Transverse colon (tissue), 4 donors: ENCODE results near the gene TLCD1. TPM values are rescaled to one million over a fixed set of nuclear protein-coding genes. Genes with fewer than 3 reads are reported as not detected.

Experiments used
- DNase-seq: peaks from one replicate; pipeline ENCODE4 v3.0.0-alpha.2; 2019
- H3K27ac ChIP-seq, 4 donors: fragments of 200-600 bp; sonication (generic); 2 replicates each; pipeline ENCODE4 v1.5.1; 2016 to 2018; ENCODE audit warnings: inconsistent platforms in 4 of 4
- H3K27me3 ChIP-seq: fragments of 200-600 bp; sonication (generic); 2 replicates; pipeline ENCODE4 v1.5.1; 2017; ENCODE audit warnings: inconsistent platforms
- H3K36me3 ChIP-seq, 4 donors: fragments of 200-600 bp; sonication (generic); 2 replicates each; pipeline ENCODE4 v1.5.1; 2017 to 2019; ENCODE audit warnings: inconsistent platforms in 4 of 4
- H3K4me1 ChIP-seq, 4 donors: fragments of 200-600 bp; sonication (generic); 2 replicates each; pipeline ENCODE4 v1.5.1; 2017 to 2020; ENCODE audit warnings: inconsistent platforms in 4 of 4
- H3K4me3 ChIP-seq, 4 donors: fragments of 200-600 bp; sonication (generic); 1 replicate in 1 of 4; 2 replicates in 3 of 4; pipeline versions ENCODE4 v1.5.1 to v1.6.1; 2017 to 2019; ENCODE audit warnings: inconsistent platforms in 4 of 4
- H3K9me3 ChIP-seq, 2 donors: fragments of 200-600 bp; sonication (generic); 2 replicates each; pipeline ENCODE4 v1.5.1; 2017 to 2019; ENCODE audit warnings: inconsistent platforms in 2 of 2
- CTCF ChIP-seq, 5 experiments: fragments of 200-600 bp in 3 of 5; fragments of 450-650 bp in 2 of 5; sonication (generic) in 3 of 5; IDR thresholded peaks; 1 replicate in 2 of 5; 2 replicates in 3 of 5; pipeline ENCODE4 v1.5.1; 2016 to 2017; ENCODE audit warnings: antibody characterized with exemption in 5 of 5, inconsistent platforms in 3 of 5, mild to moderate bottlenecking in 2 of 5, moderate library complexity in 1 of 5
- EP300 ChIP-seq: sonication (generic); formaldehyde crosslinking; IDR thresholded peaks from one replicate; pipeline ENCODE4 v1.6.1; 2017; ENCODE audit warnings: antibody characterized with exemption, low read depth
- POLR2A ChIP-seq: fragments of 450-650 bp; IDR thresholded peaks from one replicate; pipeline ENCODE4 v1.6.1; 2016; ENCODE audit warnings: antibody characterized with exemption, mild to moderate bottlenecking, moderate library complexity
- POLR2AphosphoS5 ChIP-seq, 3 donors: sonication (generic); formaldehyde crosslinking; IDR thresholded peaks; one replicate each; pipeline ENCODE4 v1.6.1; 2016; ENCODE audit warnings: antibody characterized with exemption in 3 of 3
- WGBS, 2 donors: methylation state at CpG; one replicate each; pipeline ENCODE4 v1.1.5; 2018; ENCODE audit warnings: low coverage in 1 of 2; 5-methylcytosine and 5-hydroxymethylcytosine counted together
- in situ Hi-C, 4 donors: fragments of 200-750 bp; cut with MboI; loops; one replicate each; pipeline versions ENCODE4 v1.15.0 to v1.15.1; 2017; ENCODE audit warnings: low sequenced_read_pairs in 3 of 4, low pct_ligation_motif_present in 1 of 4, low pct_unique_long_range_greater_than_20kb in 1 of 4
- intact Hi-C: fragments of 100-400 bp; cut with DNase I; formaldehyde crosslinking; loops from one replicate; pipeline ENCODE4 v1.15.1; 2023; ENCODE audit warnings: low total_unique reads
- total RNA-seq, 4 donors: library from RNA; depleted of rRNA; stranded (reverse); fragments of >200 nt; gene quantifications; one replicate each; pipeline ENCODE4 v1.1.0, GENCODE V29; 2016

TLCD1 gene
- total RNA-seq, 4 donors from 2014 or later, result 5.6 to 11.5 TPM; not detected in 2

GRCh38 chr17:28703552-28704218, 22.3 kb downstream of the TLCD1 start:
- no peaks in the 10 kb centered on the region for H3K27me3 ChIP-seq
- peaks cover 0 to 5% (median 3%) of the 10 kb centered on the region in 4 donors for H3K4me1 ChIP-seq
- H3K36me3 ChIP-seq, result peaks cover 0 to 48% (median 6%) of the 10 kb centered on the region in 4 donors
- in situ Hi-C loops, result no loop called here
- DNase-seq, result no peak
- no peak overlapping the region for H3K4me3 ChIP-seq
- TF ChIP-seq POLR2A (no peak), CTCF (IDR thresholded peaks at IDR 0.05) (no peak), POLR2AphosphoS5 (IDR thresholded peaks at IDR 0.05) (no peak), EP300 (no peak)
- no peaks in the 10 kb centered on the region for H3K9me3 ChIP-seq
- intact Hi-C loops, result no loop called here
- WGBS, 2 donors, result 80 to 85% methylated on average over 7 to 16 of the region's 16 CpGs
- H3K27ac ChIP-seq, result no peak overlapping the region

GRCh38 chr17:28702752-28703150, 23.3 kb downstream of the TLCD1 start:
- Histone ChIP-seq H3K9me3 (no peaks in the 10 kb centered on the region), H3K27me3 (no peaks in the 10 kb centered on the region), H3K27ac (no peak overlapping the region), H3K4me3 (no peak overlapping the region), H3K4me1 (peaks cover 4 to 11% (median 10%) of the 10 kb centered on the region in 4 donors), H3K36me3 (peaks cover 0 to 54% (median 8%) of the 10 kb centered on the region in 4 donors)
- WGBS, 2 donors, result 80 to 90% methylated on average over 2 to 3 of the region's 3 CpGs
- DNase-seq, result no peak
- in situ Hi-C loops (no loop called here), intact Hi-C loops (no loop called here)
- TF ChIP-seq CTCF (IDR thresholded peaks at IDR 0.05), result no peak
- TF ChIP-seq POLR2AphosphoS5 (IDR thresholded peaks at IDR 0.05), result no peak
- TF ChIP-seq EP300, result no peak
- no peak for TF ChIP-seq POLR2A

GRCh38 chr17:28702026-28702751, 23.8 kb downstream of the TLCD1 start:
- TF ChIP-seq POLR2A, result no peak
- TF ChIP-seq POLR2AphosphoS5 (IDR thresholded peaks at IDR 0.05), result no peak
- no peak for TF ChIP-seq EP300
- TF ChIP-seq CTCF (IDR thresholded peaks at IDR 0.05), result no peak
- no peak for DNase-seq
- Histone ChIP-seq H3K9me3 (no peaks in the 10 kb centered on the region), H3K27me3 (no peaks in the 10 kb centered on the region), H3K27ac (no peak overlapping the region), H3K36me3 (peaks cover 0 to 54% (median 10%) of the 10 kb centered on the region in 4 donors), H3K4me1 (peaks cover 8 to 16% (median 13%) of the 10 kb centered on the region in 4 donors), H3K4me3 (no peak overlapping the region)
- intact Hi-C loops (no loop called here), in situ Hi-C loops (no loop called here)
- 77 to 100% methylated on average over 1 to 10 of the region's 10 CpGs for WGBS, 2 donors

GRCh38 chr17:28700830-28701492, 25.1 kb downstream of the TLCD1 start:
- H3K27ac ChIP-seq, result no peak overlapping the region
- no peak for TF ChIP-seq EP300
- TF ChIP-seq POLR2AphosphoS5 (IDR thresholded peaks at IDR 0.05), result no peak
- no peak for TF ChIP-seq POLR2A
- TF ChIP-seq CTCF (IDR thresholded peaks at IDR 0.05), result no peak
- WGBS, 2 donors, result 95% methylated on average over 10 of the region's 10 CpGs; no CpG with 5 or more reads in 1 of the 2 donors
- H3K4me3 ChIP-seq, result no peak overlapping the region
- DNase-seq, result no peak
- peaks cover 8 to 20% (median 13%) of the 10 kb centered on the region in 4 donors for H3K4me1 ChIP-seq
- intact Hi-C loops (no loop called here), in situ Hi-C loops (no loop called here)
- no peaks in the 10 kb centered on the region for H3K27me3 ChIP-seq
- no peaks in the 10 kb centered on the region for H3K9me3 ChIP-seq
- H3K36me3 ChIP-seq, result peaks cover 0 to 59% (median 15%) of the 10 kb centered on the region in 4 donors
